Esophagus muscularis mucosa (tissue), 4 donors: ENCODE data around the gene LMBR1L. TPM values are rescaled to one million over a fixed set of nuclear protein-coding genes. Genes with fewer than 3 reads are reported as not detected.

Experiments used
- DNase-seq: peaks from one replicate; pipeline ENCODE4 v3.0.0-alpha.2; 2017; ENCODE audit errors: extremely low spot score
- H3K27ac ChIP-seq, 4 donors: fragments of 200-600 bp; sonication (generic); replicated peaks in 1 of 4; 1 replicate in 3 of 4; 2 replicates in 1 of 4; pipeline ENCODE4 v1.5.1; 2016 to 2019; ENCODE audit warnings: mild to moderate bottlenecking in 1 of 4
- H3K27me3 ChIP-seq, 4 donors: fragments of 200-600 bp; sonication (generic); one replicate each; pipeline versions ENCODE4 v1.5.1 to v1.6.0; 2016 to 2019
- H3K36me3 ChIP-seq, 4 donors: fragments of 200-600 bp; sonication (generic); one replicate each; pipeline ENCODE4 v1.5.1; 2016 to 2019
- H3K4me1 ChIP-seq, 4 donors: fragments of 200-600 bp; sonication (generic); one replicate each; pipeline ENCODE4 v1.5.1; 2016 to 2019
- H3K4me3 ChIP-seq, 4 donors: fragments of 200-600 bp; sonication (generic); 1 replicate in 2 of 4; 2 replicates in 2 of 4; pipeline ENCODE4 v1.5.1; 2016 to 2019; ENCODE audit warnings: mild to moderate bottlenecking in 4 of 4, moderate library complexity in 1 of 4
- H3K9me3 ChIP-seq, 4 donors: fragments of 200-600 bp; sonication (generic); 1 replicate in 3 of 4; 2 replicates in 1 of 4; pipeline ENCODE4 v1.5.1; 2016 to 2019
- CTCF ChIP-seq, 3 experiments: fragments of 200-600 bp in 2 of 3; fragments of 450-650 bp in 1 of 3; sonication (generic) in 2 of 3; IDR thresholded peaks; one replicate each; pipeline ENCODE4 v1.5.1; 2017 to 2019; ENCODE audit warnings: antibody characterized with exemption in 3 of 3, mild to moderate bottlenecking in 2 of 3, moderate library complexity in 1 of 3
- EP300 ChIP-seq: sonication (generic); formaldehyde crosslinking; IDR thresholded peaks from one replicate; pipeline ENCODE4 v1.6.1; 2017; ENCODE audit warnings: antibody characterized with exemption
- POLR2A ChIP-seq: fragments of 450-650 bp; IDR thresholded peaks from one replicate; pipeline ENCODE4 v1.6.1; 2017; ENCODE audit warnings: antibody characterized with exemption, moderate library complexity, mild to moderate bottlenecking, low read depth
- POLR2AphosphoS5 ChIP-seq, 2 donors: sonication (generic); formaldehyde crosslinking; IDR thresholded peaks; one replicate each; pipeline ENCODE4 v1.6.1; 2017; ENCODE audit warnings: antibody characterized with exemption in 2 of 2
- WGBS: methylation state at CpG from one replicate; pipeline ENCODE4 v1.1.5; 2018; 5-methylcytosine and 5-hydroxymethylcytosine counted together
- intact Hi-C: fragments of 100-400 bp; cut with DNase I; formaldehyde crosslinking; loops from one replicate; pipeline ENCODE4 v1.15.1; 2023
- total RNA-seq, 4 donors: library from RNA; depleted of rRNA; stranded (reverse); fragments of >200 nt; gene quantifications; one replicate each; pipeline versions ENCODE4 v1.1.0 to v1.2.1, GENCODE V29; 2016

Gene LMBR1L
- total RNA-seq, 4 donors from 2014 or later = 24.7 to 54.0 (median 34.3) TPM

- Histone ChIP-seq H3K9me3 (no peaks in the 10 kb centered on the region), H3K36me3 (no peaks in the 10 kb centered on the region), H3K27me3 (no peaks in the 10 kb centered on the region), H3K4me3 (no peak overlapping the region), H3K4me1 (no peaks in the 10 kb centered on the region), H3K27ac (no peak overlapping the region)
- no peak for TF ChIP-seq EP300
- peak in 1 of 2 donors; percentile 46 for TF ChIP-seq POLR2AphosphoS5 (IDR thresholded peaks at IDR 0.05)
- peak; percentile 55 to 66 (median 57) for TF ChIP-seq CTCF (IDR thresholded peaks at IDR 0.05)
- 32% methylated on average over 6 of the region's 6 CpGs for WGBS
- intact Hi-C loops = loop anchor here (5.0 kb wide), 1 partner anchor 34 kb away; no protein-coding TSS in a partner anchor
- no peak for DNase-seq
These were observed 10.5 kb upstream of the LMBR1L start for GRCh38 chr12:49121047-49121696.

- Histone ChIP-seq H3K4me1 (peaks cover 32 to 44% (median 42%) of the 10 kb centered on the region in 4 donors), H3K27ac (peak overlapping the region; percentile 94 to 99 (median 96)), H3K4me3 (peak overlapping the region; percentile 74 to 89 (median 80)), H3K9me3 (no peaks in the 10 kb centered on the region), H3K36me3 (peaks cover 0 to 13% (median 8%) of the 10 kb centered on the region in 4 donors), H3K27me3 (no peaks in the 10 kb centered on the region)
- WGBS = 54% methylated on average over 6 of the region's 6 CpGs
- TF ChIP-seq POLR2A (no peak), POLR2AphosphoS5 (IDR thresholded peaks at IDR 0.05) (no peak), EP300 (no peak), CTCF (IDR thresholded peaks at IDR 0.05) (no peak)
- intact Hi-C loops = loop anchor here (5.0 kb wide), 2 partner anchors 44 to 126 kb away; partner anchors contain the start of gene RHEBL1
- DNase-seq = no peak
These were observed 559 bp upstream of the LMBR1L start for GRCh38 chr12:49111206-49111605.

GRCh38 chr12:49109641-49110463, 795 bp downstream of the LMBR1L start:
- peak overlapping the region; percentile 94 to 99 (median 96) for H3K27ac ChIP-seq
- H3K4me1 ChIP-seq = peaks cover 46 to 57% (median 56%) of the 10 kb centered on the region in 4 donors
- TF ChIP-seq EP300 = no peak
- TF ChIP-seq CTCF (IDR thresholded peaks at IDR 0.05) = no peak
- no peak for TF ChIP-seq POLR2AphosphoS5 (IDR thresholded peaks at IDR 0.05)
- TF ChIP-seq POLR2A = no peak
- peak overlapping the region; percentile 74 to 89 (median 80) for H3K4me3 ChIP-seq
- H3K36me3 ChIP-seq = peaks cover 0 to 23% (median 16%) of the 10 kb centered on the region in 4 donors
- H3K27me3 ChIP-seq = no peaks in the 10 kb centered on the region
- 4% methylated on average over 31 of the region's 33 CpGs for WGBS
- intact Hi-C loops = loop anchor here (5.0 kb wide), 2 partner anchors 43 to 127 kb away; partner anchors contain the start of gene RHEBL1
- DNase-seq = no peak
- H3K9me3 ChIP-seq = no peaks in the 10 kb centered on the region

- Histone ChIP-seq H3K9me3 (no peaks in the 10 kb centered on the region), H3K4me1 (peaks cover 53 to 66% (median 64%) of the 10 kb centered on the region in 4 donors), H3K36me3 (peaks cover 4 to 31% (median 24%) of the 10 kb centered on the region in 4 donors), H3K27me3 (no peaks in the 10 kb centered on the region), H3K4me3 (peak overlapping the region; percentile 74 to 89 (median 80)), H3K27ac (peak overlapping the region; percentile 94 to 99 (median 96))
- no peak for TF ChIP-seq EP300
- peak; percentile 74 to 81 for TF ChIP-seq POLR2AphosphoS5 (IDR thresholded peaks at IDR 0.05)
- no peak for TF ChIP-seq POLR2A
- WGBS = 9% methylated on average over 4 of the region's 4 CpGs
- intact Hi-C loops = no loop called here
- no peak for DNase-seq
These were observed 1.7 kb downstream of the LMBR1L start for GRCh38 chr12:49108958-49109404.
